GM15510 (cell line): ENCODE results near the gene DTWD2.

Experiments
- POLR2A ChIP-seq: IDR thresholded peaks from 3 replicates; pipeline ENCODE4 v1.6.1; 2011; ENCODE audit warnings: borderline replicate concordance; ENCODE audit not compliant: insufficient read length; ENCODE audit errors: extremely low read depth

Gene DTWD2, protein sequence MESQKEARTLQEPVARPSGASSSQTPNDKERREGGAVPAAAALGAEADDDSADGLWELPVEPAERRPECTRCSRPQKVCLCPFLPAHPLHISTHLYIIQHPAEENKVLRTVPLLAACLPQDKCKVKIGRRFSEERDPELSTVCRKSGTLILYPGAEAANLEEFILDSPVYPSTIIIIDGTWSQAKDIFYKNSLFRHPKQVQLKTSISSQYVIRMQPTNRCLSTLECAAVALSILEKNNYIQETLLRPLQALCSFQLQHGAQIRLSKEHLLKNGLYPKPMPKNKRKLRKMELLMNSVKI

DNA sequence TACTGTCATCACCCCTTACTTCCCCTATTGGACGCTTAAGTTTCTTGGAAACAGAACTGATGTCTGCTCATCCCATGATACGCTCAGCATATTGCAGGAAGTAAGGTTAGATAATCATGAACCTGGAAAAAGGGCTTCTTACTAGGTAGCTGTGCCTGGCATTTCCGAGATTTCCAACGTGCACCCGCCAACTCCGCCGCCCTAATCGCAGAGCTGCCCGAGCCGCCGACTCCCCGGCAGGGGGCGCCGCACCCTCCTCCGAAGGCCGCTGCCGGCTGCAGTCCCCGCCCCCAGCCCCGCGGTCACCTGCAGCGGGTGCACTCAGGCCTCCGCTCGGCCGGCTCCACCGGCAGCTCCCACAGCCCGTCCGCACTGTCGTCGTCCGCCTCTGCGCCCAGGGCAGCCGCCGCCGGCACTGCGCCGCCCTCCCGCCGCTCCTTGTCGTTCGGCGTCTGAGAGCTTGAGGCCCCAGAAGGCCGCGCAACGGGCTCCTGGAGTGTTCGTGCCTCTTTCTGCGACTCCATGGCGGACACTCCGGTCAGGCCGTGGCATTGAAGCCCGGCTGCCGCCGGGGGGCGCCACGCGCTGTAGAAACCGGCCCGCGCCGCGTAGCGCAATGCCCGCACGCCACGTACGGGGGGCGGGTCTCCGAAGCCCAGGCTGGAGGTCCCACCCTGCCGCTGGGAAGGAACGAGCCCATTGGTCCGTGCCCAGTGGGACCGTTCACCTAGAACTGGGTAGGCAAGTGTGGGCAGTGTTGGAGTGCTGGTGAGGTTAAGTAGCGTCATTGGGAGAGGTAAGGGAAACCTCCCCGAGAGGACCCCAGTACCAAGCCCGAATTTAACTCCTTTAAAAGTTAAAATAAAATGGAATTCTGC, at the start of gene DTWD2:
DTWD2 (minus strand) TSS at position 560 of the 878 bp plus-strand sequence; CDS start at position 524, 36 bp downstream.
- peak; percentile 49 for TF ChIP-seq POLR2A

DNA sequence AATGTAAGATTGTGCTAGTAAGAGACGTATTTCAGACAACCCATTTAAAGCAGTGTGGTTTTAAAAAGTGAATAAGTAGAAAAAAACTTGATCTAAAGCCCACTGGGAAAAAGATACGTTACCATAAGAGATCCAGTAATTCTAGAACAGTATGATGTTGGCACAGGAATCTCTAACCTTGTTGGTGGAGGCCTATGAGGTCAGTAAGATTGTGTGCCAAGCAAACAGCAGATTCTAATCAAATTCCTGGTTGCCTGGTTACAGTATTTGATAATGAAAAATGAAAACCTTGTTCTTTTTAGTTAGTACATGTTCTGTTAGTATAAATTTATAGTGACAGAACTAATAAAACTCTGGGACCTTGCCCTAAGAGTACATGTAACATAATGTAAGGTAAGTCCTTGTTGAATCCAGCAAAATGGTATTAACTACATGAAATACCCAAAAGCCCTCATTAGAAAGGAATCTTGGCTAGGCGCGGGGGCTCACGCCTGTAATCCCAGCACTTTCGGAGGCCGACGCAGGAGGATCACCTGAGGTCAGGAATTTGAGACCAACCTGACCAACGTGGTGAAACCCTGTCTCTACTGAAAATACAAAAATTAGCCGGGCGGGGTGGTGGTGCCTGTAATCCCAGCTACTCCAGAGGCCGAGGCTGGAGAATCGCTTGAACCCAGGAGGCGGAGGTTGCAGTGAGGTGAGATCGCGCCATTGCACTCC, 49.3 kb upstream of the DTWD2 start:
- TF ChIP-seq POLR2A: no peak

GRCh38 chr5:119036101-119036762, 47.9 kb upstream of the DTWD2 start:
- no peak for TF ChIP-seq POLR2A

DNA sequence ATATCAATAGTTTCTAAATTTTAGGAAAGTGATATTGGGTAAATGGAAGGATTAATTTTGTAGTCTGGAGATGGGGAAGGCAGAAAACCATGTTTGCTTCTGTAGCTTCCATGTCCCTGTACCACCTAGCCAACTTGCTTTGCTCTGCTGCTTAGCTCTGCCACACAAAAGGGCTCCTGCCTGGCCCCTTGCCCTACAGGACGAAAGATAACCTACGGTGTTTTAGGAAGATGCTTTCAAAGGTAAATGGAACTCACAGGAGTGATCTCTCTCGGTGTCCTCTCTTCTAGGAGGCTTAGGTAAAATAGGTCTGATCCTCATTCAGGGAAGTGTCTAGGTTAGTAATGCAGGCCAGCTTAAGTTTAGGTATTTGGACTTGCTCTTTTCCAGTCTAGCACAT, 44.8 kb upstream of the DTWD2 start:
- no peak for TF ChIP-seq POLR2A

DNA sequence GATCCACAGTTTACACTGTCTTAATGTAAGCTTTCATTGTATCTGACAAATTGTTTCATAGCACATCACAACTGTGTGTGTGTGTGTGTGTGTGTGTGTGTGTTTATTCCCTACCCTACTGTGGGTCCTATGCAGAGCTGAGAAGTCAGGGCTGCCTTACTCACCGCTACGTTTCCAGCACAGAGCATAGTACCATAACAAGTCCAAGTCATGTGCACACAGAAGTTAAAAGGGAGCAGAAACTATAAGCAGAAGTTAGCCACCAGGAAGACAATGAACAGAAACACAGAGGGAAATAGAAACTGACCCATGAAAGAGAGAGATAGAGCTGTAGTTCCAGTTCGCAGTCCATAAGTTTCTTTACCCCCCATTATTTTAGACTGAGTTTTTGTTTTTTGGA, 44.3 kb upstream of the DTWD2 start:
- TF ChIP-seq POLR2A: peak; percentile 14

DNA sequence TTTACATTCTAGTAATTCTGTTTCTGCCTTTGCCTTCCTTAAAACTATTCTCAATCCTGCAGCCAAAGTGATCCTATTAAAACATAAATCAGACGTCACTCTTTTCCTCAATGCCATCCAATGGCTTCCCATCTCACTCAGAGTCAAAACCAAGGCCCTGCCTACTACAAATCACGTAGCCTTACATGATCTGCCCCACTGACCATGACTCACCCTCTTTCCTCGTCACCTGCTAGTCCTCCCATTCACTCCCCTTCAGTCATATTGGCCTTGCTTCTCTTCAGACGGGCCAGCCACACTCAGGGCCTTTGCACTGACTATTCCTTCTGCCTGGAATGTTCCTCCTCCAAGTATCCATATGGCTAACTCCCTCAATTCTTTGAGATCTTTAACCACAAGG, 43.6 kb upstream of the DTWD2 start:
- TF ChIP-seq POLR2A: peak; percentile 44

GRCh38 chr5:119031011-119031886, 42.9 kb upstream of the DTWD2 start:
- no peak for TF ChIP-seq POLR2A

DNA sequence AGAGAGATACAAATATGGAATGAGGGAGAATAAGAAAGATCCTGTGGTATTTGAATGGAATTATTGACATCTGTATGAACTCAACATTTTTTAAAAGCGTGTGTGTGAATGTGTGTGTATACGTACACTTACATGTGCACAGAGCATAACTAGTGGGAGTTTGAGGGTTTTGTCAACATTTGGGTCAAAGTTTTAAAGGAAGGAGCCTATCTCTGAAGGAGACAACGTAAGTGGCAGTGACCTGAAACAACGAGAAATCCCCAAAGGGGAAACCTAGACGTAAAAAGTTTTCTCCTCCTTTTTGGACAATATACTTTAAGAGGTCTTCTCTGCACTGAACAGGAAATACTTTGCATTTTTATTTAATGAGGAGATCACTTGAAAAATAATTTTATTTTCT, 40.2 kb upstream of the DTWD2 start:
- no peak for TF ChIP-seq POLR2A

GRCh38 chr5:119022773-119023172, 34.4 kb upstream of the DTWD2 start:
- no peak for TF ChIP-seq POLR2A

GRCh38 chr5:119022017-119022745, 33.8 kb upstream of the DTWD2 start:
- TF ChIP-seq POLR2A: no peak

- TF ChIP-seq POLR2A: no peak
Observed at GRCh38 chr5:119021149-119021732, 32.9 kb upstream of the DTWD2 start.

DNA sequence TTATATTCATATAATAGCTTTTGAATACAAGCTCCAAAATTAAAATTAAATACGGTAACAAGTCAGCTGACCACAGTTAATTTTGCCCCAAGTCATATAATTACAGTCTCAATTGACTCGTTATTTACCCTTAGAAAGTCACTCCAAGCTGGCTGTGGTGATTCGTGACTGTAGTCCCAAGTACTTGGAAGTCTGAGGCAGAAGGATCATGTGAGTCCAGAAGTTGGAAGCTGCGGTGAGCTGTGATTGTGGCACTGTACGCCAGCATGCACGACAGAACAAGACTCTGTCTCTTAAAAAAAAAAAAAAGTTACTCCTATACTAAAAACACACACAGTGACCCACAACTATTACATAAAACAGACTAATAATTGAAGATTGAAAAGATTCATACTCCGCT, 31.6 kb upstream of the DTWD2 start:
- TF ChIP-seq POLR2A: no peak

- TF ChIP-seq POLR2A: no peak
Observed at GRCh38 chr5:119019501-119019900, 31.2 kb upstream of the DTWD2 start.
